Activated CD8-positive, alpha-beta memory T cell treated with anti-CD3 and anti-CD28 coated beads, Interleukin-2, amount 50 U/mL, for 4 hours (primary cell): ENCODE data around the gene NENF.

Experiments used
- DNase-seq: peaks from one replicate; pipeline ENCODE4 v3.0.0-alpha.2; 2020

NENF gene

DNA sequence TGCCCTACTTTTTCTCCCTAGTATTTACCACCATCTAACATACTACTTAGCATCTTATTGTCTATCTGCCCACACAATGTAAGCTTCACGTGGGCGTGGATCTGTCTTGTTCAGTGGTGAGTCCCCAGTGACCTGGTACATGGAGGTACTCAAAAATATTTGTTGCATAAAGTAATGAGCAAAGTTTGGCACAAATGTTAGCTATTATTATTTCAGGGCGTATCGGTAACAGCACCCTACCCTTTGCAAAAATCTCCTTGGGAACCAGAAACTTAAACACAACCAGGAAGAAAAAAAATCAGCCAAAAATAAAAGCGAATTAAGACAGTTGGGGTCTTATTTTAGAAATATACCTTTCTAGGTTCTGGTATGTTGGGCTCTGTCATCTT, 454 bp upstream of the NENF start:
- no peak for DNase-seq

GRCh38 chr1:212433577-212434462, 1.1 kb downstream of the NENF start:
- no peak for DNase-seq

- DNase-seq, result no peak
These were observed 2.3 kb downstream of the NENF start for GRCh38 chr1:212434992-212435391.

- no peak for DNase-seq
These were observed 4.6 kb downstream of the NENF start for GRCh38 chr1:212437179-212437798.

GRCh38 chr1:212438831-212439237, 6.1 kb downstream of the NENF start:
- DNase-seq, result no peak

- no peak for DNase-seq
These were observed 7.7 kb downstream of the NENF start for GRCh38 chr1:212440419-212440818.

DNA sequence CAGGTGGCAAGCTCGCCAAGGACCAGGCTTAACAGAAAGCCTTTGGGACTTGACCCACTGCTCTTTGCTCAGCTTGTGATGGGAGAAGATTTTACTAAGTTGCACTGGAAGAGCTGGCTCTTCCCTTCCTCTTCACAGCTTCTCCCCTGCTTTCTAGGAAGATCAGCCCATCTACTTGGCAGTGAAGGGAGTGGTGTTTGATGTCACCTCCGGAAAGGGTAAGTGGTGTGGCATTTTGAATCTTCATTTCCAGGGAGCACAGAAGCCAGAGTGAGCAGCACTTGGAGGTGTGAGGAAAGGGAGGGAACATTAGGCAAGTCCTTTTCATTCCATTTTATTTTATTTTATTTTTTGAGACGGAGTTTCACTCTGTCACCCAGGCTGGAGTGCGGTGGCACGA, 9.7 kb downstream of the NENF start:
- no peak for DNase-seq

GRCh38 chr1:212446333-212446732, 13.6 kb downstream of the NENF start:
- DNase-seq, result no peak

- no peak for DNase-seq
These were observed 14.8 kb downstream of the NENF start for GRCh38 chr1:212447478-212447877.

GRCh38 chr1:212450331-212450881, 17.7 kb downstream of the NENF start:
- no peak for DNase-seq

GRCh38 chr1:212451416-212452322, 18.9 kb downstream of the NENF start:
- DNase-seq, result no peak

GRCh38 chr1:212452323-212453155, 19.8 kb downstream of the NENF start:
- no peak for DNase-seq

DNA sequence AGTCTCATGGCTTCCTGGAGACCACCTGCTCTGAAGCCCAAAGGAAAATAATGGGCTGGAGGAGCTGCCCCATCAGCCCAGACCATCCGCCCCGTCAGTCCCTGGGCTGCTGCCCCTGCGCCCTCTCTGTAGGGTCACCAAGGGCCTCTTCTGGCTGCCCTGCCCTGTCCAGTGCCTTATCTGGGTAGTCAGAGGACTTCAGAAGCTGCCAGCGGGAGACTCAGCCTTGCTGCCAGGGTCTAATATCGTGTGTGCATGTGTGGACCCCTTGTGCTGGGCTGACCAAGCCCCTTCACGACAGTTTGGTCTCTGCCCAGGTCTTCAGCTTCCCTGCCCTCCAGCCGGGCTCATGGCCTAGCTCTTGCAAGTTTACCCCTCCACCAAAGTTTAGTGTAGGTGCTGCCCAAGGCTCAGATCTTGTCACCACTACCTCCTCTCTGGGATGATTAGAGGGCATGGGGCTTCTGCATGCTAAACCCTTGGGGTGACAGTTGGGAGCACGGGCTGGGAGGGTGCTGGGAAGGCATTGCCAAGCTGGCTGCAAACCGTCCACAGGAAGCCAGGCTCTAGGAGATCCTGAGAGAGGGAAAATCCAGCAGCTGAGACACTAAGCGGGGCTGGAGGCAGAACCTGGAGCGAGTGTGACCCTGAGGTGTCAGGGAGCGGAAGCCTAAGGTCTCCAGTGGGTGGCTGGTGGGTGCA, 20.6 kb downstream of the NENF start:
- no peak for DNase-seq

- DNase-seq, result no peak
These were observed 22.0 kb downstream of the NENF start for GRCh38 chr1:212454741-212455140.

- DNase-seq, result no peak
These were observed 22.7 kb downstream of the NENF start for GRCh38 chr1:212455401-212455800.

DNA sequence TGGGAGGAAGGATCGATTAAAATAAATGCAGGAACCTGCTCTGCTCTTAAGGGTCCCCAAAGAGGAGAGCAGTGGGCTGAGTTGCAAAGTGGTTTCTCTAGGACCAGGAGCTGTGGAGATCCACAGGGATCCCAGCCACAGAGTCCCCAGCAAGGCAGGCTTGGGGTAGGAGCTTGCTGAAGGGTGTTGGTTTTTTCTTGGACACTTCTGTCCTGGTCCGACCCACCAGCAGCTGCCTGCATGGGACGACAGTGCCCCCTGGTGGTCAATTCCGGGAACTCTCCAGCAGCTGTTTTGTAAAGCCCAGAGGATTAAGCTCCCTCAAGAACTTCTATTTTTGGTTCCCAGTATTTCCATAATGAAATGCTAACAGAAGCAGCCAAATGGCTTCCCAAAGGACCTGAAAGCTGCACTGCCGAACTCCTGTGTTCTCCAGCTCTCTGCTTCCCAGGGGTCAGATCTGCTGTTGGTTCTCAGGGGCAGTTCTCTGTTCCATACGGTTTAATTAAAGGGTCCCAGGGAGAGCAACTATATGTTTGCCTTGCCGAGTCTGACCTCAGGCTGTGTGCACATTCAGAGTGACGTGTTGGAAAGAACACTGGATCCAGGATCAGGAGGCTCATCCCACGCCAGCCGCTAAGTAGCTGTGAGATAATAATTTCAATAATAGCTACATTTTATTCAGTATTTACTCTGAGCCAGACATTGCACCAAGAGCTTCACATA, 23.2 kb downstream of the NENF start:
- peak; percentile 87 for DNase-seq

GRCh38 chr1:212457740-212458338, 25.1 kb downstream of the NENF start:
- DNase-seq, result peak; percentile 49

GRCh38 chr1:212458817-212459216, 26.1 kb downstream of the NENF start:
- DNase-seq, result no peak

- DNase-seq, result no peak
These were observed 26.9 kb downstream of the NENF start for GRCh38 chr1:212459656-212460055.

- no peak for DNase-seq
These were observed 27.7 kb downstream of the NENF start for GRCh38 chr1:212460376-212460775.
